ENCODE data around the gene PTPN6.

The PTPN6 gene

GRCh38 chr12:6956021-6956727 is 5.0 kb downstream of the PTPN6 start:
- no peak for DNase-seq (ENCODE audit: low read depth)

- no peak for DNase-seq (ENCODE audit: low read depth)
These were observed 6.1 kb downstream of the PTPN6 start for GRCh38 chr12:6957151-6957701.

DNA sequence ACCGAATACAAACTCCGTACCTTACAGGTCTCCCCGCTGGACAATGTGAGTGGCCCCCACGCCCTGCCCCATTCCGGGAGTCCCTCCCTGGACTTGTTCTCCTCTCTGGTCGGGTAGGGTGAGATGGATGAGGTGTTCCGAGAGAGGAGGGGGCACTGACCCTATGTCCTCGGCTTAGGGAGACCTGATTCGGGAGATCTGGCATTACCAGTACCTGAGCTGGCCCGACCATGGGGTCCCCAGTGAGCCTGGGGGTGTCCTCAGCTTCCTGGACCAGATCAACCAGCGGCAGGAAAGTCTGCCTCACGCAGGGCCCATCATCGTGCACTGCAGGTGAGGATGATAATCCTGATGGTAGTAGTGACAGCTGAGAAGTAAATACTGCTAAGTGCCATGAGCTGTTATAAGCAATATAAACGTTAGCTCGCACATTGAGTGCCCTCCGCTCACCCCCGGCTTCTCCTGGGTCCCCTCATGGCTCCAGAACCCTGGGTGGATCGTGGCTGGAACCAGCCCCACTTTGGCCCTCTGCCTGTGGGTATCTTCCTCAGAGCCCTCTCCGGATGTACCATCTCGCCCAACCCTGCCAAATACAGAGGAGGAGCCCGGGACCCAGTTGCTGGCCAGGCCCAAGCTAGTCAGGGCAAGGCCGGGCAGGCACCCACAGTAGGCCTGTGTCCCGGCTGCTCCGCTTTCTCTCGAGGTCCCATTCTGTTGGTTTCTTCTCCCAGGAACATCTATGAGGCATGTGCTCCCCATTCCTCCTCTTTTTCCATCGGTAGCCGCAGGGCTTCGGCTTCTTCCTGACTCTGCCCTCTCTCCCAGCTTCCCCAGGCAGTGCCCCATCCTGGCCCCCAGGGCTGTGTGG is 6.8 kb downstream of the PTPN6 start:
- no peak for DNase-seq (ENCODE audit: low read depth)

- no peak for DNase-seq (ENCODE audit: low read depth)
These were observed 7.5 kb downstream of the PTPN6 start for GRCh38 chr12:6958609-6959057.

DNA sequence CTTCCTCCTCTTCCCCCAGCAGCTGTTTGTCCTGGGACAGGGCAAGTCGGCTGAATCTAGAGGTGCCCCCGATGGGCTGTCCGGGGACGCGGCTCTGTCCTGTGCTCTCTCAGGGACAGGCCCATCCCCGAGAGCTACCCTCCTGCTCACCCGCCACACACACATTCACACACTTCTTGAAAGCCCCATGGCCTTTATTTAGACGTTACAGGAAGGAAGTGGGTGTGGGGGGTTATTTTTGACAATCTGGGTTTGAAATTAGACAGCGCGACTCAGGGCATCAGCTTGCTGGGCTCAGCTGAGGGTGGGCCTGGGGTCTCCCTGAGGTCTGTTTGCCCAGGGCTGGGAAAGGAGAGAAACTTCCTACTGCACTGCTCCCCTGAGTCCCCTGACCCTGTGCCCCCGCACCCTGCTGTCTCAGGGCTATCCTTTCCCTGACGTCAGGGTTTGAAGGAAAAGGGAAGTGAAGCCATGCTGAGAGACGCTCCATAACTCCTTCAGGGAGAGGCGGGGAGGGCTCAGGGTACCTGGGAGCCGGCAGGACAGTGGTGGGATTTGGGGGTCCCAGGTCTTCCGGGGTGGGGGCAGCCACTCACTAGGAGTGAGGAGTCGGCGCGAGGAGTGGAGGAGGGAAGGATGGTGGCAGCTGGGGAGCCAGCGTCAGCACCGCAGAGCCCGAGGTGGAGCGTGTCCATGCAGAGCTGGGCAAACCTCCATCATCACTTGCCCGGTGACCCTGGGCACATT is 8.1 kb downstream of the PTPN6 start:
- DNase-seq (ENCODE audit: low read depth) = no peak

GRCh38 chr12:6959805-6960592 is 8.8 kb downstream of the PTPN6 start:
- DNase-seq (ENCODE audit: low read depth) = no peak

DNA sequence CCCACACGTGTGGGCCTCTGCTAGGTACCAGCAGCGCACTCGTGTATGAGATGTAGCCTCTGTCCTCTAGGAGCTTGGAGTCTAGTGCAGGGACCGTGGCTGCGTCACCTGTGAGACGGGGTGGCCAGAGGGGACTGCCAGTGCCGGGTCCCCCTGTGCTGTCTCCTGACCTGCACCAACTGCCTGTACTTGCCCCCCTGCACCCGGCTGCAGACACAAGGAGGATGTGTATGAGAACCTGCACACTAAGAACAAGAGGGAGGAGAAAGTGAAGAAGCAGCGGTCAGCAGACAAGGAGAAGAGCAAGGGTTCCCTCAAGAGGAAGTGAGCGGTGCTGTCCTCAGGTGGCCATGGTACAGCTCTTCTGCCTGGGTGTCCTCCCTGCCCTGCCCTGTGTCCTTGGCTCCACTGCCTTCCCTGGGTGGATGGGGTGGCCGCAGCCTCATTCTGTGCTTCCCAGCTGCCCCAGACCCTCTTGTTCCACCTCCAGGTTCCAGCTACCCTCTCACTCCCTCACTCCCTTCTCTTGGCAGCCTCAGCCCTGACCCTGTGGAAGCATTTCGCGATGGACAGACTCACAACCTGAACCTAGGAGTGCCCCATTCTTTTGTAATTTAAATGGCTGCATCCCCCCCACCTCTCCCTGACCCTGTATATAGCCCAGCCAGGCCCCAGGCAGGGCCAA is 9.6 kb downstream of the PTPN6 start:
- DNase-seq (ENCODE audit: low read depth) = no peak

GRCh38 chr12:6961278-6961694 is 10.1 kb downstream of the PTPN6 start:
- no peak for DNase-seq (ENCODE audit: low read depth)

DNA sequence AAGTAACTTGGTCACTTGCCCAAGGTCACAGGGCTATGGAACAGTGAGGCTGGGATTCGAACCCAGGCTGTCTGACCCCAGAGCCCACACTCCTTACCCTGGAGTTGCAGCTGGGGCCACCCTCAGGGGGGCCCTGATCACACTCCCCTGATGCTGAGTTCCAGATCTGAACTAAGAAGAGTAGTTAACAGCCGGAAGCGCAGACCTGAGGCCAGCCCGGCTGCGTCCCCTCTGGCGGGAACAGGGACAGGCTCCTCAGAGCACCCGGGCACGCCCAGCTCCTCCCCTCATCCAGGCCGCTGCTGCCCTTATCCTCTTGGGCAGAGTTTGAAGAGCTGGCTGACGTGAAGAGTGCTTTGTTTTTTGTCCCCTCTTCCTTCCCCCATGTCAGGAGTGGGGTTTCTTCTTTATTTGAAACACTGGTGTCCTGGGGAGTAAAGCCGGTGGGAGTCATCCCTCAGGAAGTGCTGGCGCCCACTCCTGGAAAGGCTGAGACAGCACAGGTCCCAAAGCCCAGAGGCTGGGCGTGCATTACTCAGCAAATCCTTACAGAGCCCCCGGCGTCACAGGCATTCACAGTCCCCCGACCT is 10.6 kb downstream of the PTPN6 start:
- peak; percentile 61 for DNase-seq (ENCODE audit: low read depth)

DNA sequence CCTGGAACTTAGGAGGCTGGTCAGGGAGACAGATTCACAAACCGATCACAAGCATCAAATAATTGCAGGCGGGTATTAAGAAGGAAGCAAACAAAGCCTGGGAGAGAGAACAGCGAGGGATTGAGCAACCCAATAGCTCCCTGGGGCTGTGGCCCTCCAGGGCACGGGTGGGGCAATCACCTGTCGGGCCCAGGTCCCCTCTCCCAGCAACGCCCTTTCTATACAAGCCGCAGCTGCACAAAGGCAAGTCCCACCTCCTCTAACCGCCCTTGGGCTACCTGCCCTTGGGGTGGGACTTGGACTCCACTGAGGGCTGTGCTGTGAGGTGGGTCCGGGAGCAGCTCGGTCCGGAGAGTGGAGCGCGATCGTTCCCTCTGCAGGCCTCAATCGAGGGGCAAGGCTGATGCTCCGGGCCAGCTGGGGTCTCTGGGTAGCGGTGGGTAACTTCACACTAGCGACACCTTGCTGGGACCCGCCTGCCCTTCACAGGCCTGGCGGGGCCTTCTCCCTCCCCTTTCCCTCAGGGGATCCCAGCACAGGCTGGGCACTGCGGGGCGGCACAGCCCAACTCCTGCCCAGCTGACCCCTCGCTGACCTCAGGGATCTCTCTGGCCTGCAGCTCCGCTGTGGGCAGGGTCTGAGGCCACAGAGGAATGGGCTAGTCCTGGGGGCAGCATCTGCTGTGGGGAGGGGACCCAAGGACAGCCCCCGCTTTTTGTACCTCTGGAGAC is 11.3 kb downstream of the PTPN6 start:
- no peak for DNase-seq (ENCODE audit: low read depth)

DNA sequence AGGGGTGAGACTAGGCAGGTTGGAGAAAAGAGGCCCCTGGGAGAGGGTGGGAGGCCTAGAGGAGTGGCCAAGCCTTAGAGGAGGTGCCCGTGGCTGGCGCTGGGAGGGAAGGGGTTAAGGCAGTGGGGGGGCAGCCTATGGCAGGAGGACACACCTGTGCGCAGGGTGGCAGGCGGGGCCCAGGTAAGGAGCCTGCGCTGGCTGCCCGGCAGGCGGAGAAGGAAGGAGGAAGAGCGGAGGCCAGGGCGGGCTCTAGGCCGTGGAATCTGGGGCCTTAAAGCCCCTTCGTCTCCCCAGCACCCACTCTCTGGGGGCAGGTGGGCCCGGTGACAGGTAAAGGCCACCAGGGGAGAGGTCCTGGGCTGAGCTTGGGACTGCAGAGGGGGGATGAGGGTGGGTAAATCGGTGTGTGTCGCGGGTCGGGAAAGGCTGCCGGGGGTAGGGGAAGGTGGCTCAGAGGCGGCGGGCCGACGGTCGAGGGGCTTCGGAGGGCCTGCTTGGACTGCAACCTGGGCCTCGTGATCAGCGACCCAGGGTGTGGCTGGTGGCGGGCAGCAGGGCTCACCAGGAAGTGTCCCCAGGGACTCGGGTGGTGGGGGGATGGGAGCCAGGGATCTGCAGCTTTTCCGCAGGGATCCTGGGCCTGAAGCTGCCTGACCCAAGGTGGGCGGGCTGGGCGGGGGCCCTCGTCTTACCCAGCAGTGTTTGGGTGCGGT is 12.0 kb downstream of the PTPN6 start:
- DNase-seq (ENCODE audit: low read depth) = no peak

GRCh38 chr12:6963791-6964413 is 12.7 kb downstream of the PTPN6 start:
- DNase-seq (ENCODE audit: low read depth) = no peak

GRCh38 chr12:6964605-6965025 is 13.5 kb downstream of the PTPN6 start:
- no peak for DNase-seq (ENCODE audit: low read depth)

DNA sequence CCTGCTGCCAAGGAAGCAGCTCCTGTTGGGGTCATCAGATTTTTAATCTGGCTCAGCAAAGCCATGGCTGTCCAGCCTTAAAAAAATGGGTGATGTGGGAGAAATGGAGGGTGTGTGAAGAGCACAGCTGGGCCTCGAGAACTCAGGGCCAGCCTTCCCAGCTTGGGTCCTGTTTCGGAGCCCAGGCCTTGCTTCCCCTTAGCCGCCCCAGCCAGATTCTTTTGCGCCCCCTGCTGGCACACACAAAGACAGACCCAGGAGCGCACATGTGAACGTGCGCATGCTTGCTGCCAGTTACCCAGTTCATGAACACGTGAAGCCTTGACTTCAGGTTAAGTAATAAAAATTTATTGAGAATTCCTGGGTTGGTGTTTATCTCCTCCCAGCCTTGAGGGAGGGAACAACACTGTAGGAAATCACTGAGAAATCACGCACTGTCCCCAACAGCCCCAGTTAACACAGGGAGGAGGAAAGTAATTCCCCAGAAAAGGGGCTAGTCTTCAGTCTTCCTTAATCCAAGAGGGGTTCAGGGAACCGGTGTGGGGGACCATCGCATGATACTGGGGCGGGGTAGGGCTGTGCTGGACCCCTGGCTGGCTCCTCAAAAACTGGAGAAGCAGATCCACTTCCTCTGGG is 14.0 kb downstream of the PTPN6 start:
- peak; percentile 82 for DNase-seq (ENCODE audit: low read depth)

- DNase-seq (ENCODE audit: low read depth) = no peak
These were observed 14.6 kb downstream of the PTPN6 start for GRCh38 chr12:6965714-6966113.

DNA sequence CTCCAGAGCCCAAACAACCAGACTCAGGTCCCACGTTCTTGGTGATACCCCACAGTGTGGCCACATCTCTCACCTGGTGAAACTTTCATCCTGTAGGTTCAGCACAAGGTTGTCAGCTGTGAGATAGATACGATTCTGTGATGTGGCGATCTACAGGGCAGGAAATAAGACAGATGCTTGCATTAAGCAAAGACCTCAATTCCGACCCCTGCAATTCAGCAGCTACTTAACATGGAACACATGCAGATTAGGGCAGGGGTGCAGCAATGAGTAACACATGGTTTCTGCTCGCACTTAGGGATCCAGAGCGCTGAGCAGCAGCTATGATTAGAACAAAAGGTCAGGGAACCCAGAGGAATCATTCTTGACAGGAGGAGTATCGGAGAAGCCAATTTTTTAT is 15.2 kb downstream of the PTPN6 start:
- DNase-seq (ENCODE audit: low read depth) = no peak

- no peak for DNase-seq (ENCODE audit: low read depth)
These were observed 16.5 kb downstream of the PTPN6 start for GRCh38 chr12:6967651-6968100.

- DNase-seq (ENCODE audit: low read depth) = no peak
These were observed 17.3 kb downstream of the PTPN6 start for GRCh38 chr12:6968426-6968825.
